Ramos (cell line): ENCODE measurements around the gene DNM3.

Experiments used
- in situ Hi-C: fragments of 300-500 bp; cut with MboI; formaldehyde crosslinking; loops from one replicate; pipeline ENCODE4 v1.14.3; 2022; ENCODE audit warnings: low sequenced_read_pairs; ENCODE audit not compliant: unreplicated experiment

Gene DNM3

GRCh38 chr1:172184506-172185191 is 343.4 kb downstream of the DNM3 start:
- in situ Hi-C loops = no loop called here

DNA sequence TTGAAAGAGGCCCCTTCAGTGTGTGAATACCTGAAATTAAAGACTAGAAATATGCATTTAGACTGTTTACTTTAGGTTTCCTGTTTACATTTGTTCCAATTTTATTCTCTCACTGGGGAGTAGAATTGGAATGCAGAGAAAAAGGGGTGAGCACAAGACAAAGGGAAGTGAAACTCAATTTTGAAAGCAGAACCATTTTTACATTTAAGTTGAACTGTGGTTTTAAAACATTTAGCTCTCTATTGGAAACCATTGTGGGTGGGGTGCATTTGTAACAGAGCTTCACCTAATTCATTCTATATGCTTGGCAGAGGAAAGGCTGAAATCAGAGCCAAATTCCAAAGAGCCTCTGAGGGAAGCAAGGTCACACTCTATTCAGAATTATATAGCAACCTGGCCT is 343.9 kb downstream of the DNM3 start:
- in situ Hi-C loops = no loop called here

DNA sequence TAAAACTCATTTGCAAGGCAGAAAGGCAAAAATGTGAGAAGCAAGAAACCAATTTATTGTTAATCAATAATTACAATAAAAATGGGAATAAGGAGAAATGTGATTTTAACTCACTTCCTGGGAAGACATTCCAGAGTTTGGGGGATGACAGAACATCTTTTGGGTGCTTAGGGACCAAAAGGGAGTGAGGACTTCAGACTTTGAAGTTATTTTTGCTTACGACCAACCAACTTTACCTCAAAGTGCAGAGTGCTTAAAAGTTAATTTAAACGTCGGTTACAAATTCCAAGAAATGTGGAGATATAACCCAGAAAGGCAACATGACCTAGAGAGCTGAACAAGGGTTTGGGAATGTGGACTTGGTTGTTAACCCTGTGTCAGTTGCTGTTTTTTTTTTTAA is 344.7 kb downstream of the DNM3 start:
- in situ Hi-C loops = no loop called here

DNA sequence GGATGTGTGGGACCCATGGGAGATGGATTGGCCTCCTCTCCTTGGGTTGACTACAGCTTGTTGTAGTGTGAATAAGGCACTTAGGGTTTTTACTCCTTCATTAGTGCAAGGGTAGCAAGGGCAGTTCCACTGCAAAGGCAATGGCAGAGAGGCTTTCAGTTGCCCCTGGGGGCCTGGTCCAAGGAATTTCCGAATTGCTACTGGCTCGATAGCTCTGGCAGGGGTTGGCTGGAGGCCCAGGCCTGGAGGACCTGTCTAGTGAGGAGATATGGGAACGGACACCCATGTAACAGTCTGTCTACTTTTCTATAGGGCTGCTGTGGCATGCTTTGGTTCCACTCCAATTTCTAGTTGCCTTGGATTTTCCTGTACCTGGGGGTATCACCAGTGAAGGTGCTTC is 360.3 kb downstream of the DNM3 start:
- in situ Hi-C loops = no loop called here

GRCh38 chr1:172203135-172203823 is 362.0 kb downstream of the DNM3 start:
- in situ Hi-C loops = no loop called here

DNA sequence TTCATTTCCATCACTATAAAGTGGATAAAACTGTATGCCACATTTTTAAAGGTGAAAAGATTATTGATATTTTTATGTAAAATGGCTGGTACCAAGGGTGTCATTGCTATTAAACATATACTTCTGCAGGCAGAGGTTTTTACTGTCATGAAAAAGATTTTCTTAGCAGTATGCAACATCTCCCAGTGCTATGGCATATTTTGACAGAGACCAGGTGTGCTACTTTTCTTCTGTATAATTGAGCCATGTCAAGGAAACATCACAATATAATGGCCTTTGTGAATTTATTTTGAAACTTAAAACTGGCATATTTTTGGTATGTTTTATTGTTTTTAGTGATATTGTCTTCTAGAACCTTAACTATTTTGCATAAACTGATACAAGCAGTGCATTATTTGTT is 362.6 kb downstream of the DNM3 start:
- in situ Hi-C loops = no loop called here

DNA sequence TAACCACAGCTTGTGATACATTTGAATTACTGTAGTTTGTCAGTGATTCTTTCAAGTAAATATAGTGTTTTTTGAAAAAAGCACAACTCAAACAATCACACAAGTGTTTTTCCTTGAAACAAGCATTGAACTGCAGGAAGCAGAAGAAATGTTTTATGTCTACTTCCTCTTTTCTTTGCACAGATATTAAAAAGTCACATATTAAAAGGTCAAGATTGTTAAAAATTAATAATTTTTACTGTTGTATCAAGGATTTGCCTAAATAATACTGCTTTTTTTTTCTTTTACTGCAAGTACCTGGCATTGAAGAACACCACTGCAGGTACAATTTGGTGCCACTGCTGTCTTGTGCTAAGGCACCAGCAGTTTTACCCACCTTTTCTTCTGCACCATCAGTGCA is 365.0 kb downstream of the DNM3 start:
- in situ Hi-C loops = no loop called here

DNA sequence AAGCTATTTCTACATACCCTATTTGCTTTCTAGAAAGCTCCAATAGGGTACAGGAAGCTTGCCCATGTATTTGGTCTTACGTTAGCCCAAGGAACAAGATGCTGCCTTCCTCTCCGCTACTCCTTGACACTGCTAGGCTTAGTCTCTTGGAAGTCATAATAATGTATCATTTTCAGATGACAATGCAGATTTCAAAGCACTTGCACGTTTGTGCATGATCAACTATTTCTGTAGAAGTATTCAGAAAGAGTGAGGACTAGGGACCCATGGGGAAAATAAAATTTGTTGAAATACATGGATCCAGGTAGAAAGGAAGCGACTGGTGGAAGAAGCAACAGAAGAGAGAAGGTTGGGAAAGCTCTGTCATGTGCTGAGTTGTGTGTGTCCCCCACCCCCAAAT is 367.3 kb downstream of the DNM3 start:
- in situ Hi-C loops = no loop called here

- in situ Hi-C loops = no loop called here
These were observed 369.9 kb downstream of the DNM3 start for GRCh38 chr1:172211221-172211620.

DNA sequence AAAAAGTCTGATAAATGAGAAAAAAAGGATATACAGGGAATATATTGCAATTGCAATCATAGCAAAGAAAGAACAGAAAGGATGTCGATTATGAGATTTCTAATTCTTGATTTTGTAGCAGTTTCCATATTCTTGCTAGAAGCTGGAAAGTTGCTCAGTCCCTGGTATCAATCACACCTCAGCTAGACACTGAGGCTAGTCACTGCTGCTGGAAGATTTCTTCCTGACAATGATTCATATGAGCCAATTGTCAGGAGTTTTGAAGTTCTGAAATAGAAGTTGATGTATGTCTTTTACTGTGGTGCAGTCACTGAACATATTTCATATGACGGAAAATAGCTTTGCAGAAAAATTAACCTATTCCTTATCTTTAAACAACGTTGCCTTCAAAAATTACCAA is 370.8 kb downstream of the DNM3 start:
- in situ Hi-C loops = no loop called here

DNA sequence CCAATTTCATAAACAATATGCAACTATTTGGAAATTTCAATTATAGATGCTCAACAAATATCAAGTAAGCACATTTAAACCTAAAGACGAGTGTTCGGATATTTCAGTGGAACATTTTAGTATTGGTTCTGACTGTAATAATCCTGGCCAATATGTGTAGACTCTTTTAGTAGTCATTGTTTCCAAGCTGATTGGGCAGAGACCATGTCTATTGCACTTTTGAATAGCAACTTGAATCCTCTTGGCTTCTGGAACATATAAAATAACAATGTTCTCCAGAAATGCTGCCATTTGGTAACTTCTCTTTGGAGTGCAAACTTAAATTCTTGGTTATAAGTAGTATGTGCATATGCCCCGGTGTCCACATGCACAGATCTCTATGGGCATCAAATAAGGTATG is 373.7 kb downstream of the DNM3 start:
- in situ Hi-C loops = no loop called here

DNA sequence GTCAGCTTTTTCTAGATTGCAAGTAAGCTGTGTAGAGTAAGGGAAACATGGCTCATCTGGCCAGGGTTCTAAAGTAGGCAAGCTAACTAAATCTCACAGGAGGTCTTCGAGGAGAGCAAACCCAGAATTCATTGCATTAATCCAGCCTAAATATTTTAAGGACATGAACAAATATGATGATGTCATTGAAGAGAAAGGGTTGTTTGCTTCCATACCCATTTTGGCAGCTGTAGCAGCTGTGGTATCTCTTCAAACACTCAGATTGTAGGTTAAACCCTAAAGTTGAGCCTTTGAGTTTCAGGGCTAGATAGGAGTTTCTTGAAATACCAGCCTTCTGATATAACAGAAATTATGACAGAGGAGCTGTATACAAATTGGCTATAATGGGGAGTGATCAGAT is 378.7 kb downstream of the DNM3 start:
- in situ Hi-C loops = no loop called here

GRCh38 chr1:172220376-172220775 is 379.1 kb downstream of the DNM3 start:
- in situ Hi-C loops = no loop called here

GRCh38 chr1:172221436-172221835 is 380.1 kb downstream of the DNM3 start:
- in situ Hi-C loops = no loop called here

DNA sequence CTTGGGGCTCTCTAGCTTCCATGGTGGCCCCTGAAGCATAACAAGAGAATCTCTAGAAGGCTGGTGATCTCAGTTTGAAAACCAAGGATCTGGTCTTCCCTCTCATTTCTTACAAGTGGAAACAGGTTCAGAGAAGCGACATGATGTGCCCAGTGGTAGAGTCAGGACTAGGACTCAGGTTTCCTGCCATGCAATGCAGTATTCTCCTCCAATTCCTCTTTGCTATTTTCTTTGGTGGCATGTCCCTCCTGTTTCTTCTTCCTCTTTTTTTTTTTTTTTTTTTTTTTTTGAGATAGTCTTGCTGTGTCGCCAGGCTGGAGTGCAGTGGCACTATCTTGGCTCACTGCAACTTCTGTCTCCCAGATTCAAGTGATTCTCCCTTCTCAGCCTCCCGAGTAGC is 383.6 kb downstream of the DNM3 start:
- in situ Hi-C loops = no loop called here

DNA sequence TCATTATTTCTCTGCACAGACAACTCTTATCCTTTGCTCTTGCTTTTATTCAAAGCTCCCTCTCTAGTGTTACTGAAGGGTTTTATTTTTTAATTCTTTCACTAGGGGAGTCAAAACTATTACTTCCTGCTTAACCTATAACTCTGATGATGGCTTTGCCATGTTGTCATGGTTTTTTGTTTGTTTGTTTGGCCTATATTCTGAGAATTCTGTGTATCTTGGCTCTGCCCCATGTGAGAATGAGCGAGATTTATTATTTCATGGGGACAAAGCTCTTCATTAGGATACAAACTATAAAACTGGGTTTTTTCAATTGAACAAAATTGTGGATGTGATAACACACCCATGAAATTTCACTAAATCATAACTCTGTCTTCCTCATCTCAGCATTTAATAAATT is 388.6 kb downstream of the DNM3 start:
- in situ Hi-C loops = no loop called here

DNA sequence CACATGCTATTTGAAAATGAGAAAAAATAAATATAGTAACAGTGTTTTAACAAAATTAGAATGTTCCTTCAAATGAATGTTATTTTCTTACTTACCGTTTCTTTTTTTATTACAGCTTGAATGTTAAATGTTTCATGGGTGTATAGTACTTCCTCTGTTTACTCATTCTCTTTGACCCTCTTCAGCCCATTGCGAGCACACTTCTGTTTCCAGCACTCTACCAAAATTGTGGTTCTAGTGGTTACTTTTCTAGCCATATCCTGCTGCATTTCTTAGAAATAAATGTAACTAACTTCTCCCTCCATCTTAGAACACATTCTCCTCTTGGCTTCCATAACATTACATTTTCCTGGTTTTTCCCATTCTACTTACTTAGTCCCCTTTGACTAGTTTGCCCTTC is 389.2 kb downstream of the DNM3 start:
- in situ Hi-C loops = no loop called here

- in situ Hi-C loops = no loop called here
These were observed 395.7 kb downstream of the DNM3 start for GRCh38 chr1:172236958-172237357.

- in situ Hi-C loops = no loop called here
These were observed 396.9 kb downstream of the DNM3 start for GRCh38 chr1:172238158-172238557.

DNA sequence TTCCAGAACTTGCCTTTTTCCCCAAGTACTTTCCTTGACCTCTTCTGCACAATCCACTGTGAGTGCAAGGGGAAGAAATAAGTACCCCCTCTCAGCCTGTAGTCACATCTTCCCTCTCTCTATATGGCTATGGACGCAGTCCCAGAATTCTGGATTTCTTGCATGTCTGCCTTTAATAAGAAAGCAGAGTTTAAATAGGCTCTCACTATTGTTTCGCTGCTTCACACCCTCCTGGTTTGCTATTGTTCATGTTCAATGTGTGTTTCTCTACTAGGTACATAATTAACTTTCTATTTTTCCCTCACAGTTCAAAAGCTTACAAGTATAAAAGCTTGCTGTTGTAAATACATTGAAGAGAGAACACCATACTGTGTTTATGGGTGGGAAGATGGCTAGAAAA is 397.7 kb downstream of the DNM3 start:
- in situ Hi-C loops = no loop called here

GRCh38 chr1:172239901-172240300 is 398.6 kb downstream of the DNM3 start:
- in situ Hi-C loops = no loop called here

GRCh38 chr1:172241540-172241939 is 400.2 kb downstream of the DNM3 start:
- in situ Hi-C loops = no loop called here
